K562 (cell line): Measurements from ENCODE around the gene GCN1. TPM values are rescaled to one million over a fixed set of nuclear protein-coding genes. Genes with fewer than 3 reads are reported as not detected.

Source experiments
- ATAC-seq: fragments of 200-7000 bp; cut with Tn5 transposase; 3 replicates; pipeline ENCODE4 v1.9.1; 2020; ENCODE audit warnings: moderate library complexity
- BruUV-seq: library from RNA; stranded (reverse); fragments of 400-500 nt; replicated peaks from 2 replicates; lab custom pipeline; 2021; lab: Mats Ljungman, UMichigan
- CTCF ChIA-PET: fragments of 300-600 bp; formaldehyde crosslinking; extraction: SDS; loops from one replicate; lab custom pipeline; 2021; ENCODE audit warnings: low intra/inter-chr PET ratio; lab: Yijun Ruan, JAX
- POLR2A ChIA-PET: fragments of 300-600, 350-650 bp; sonication (Branson Sonifier 250); formaldehyde crosslinking; extraction: SDS; loops from one replicate; lab custom pipeline; 2021; ENCODE audit warnings: antibody characterized with exemption, inconsistent platforms; lab: Yijun Ruan, JAX
- DNase-seq, 4 experiments: peaks; one replicate each; pipeline versions ENCODE4 v3.0.0 to v3.0.0-alpha.2; 2011 to 2018; ENCODE audit warnings: low spot score in 3 of 4, mixed read lengths in 3 of 4; ENCODE audit errors: extremely low read depth in 1 of 4
- FAIRE-seq: peaks from 2 replicates; lab custom pipeline; 2011; peaks lifted over from hg19 to GRCh38; lab: Jason Lieb, UNC
- H2AFZ ChIP-seq: 2 replicates; pipeline ENCODE4 v1.6.0; 2011; ENCODE audit warnings: low read depth, low read length, control low read depth, inconsistent platforms
- H3K27ac ChIP-seq: fragments of 200-600 bp; 3 replicates; pipeline ENCODE4 v1.8.0; 2011; ENCODE audit warnings: low read depth, mild to moderate bottlenecking, control low read depth, inconsistent platforms, low read length, moderate library complexity, mixed read lengths; ENCODE audit errors: extremely low read depth
- H3K27me3 ChIP-seq, 2 experiments: fragments of 300-600 bp in 1 of 2; 2 replicates in 1 of 2; 3 replicates in 1 of 2; pipeline versions ENCODE4 v1.6.0 to v1.8.0; 2011; ENCODE audit warnings: inconsistent platforms in 2 of 2, low read length in 2 of 2, mild to moderate bottlenecking in 1 of 2, mixed read lengths in 1 of 2, moderate library complexity in 1 of 2; ENCODE audit not compliant: control insufficient read depth in 2 of 2, insufficient read depth in 2 of 2
- H3K36me3 ChIP-seq: fragments of 300-600 bp; 3 replicates; pipeline ENCODE4 v1.8.0; 2011; ENCODE audit warnings: mild to moderate bottlenecking, low read length, inconsistent platforms; ENCODE audit not compliant: control insufficient read depth, insufficient read depth
- H3K4me1 ChIP-seq, 2 experiments: fragments of 200-600 bp in 1 of 2; replicated peaks in 1 of 2; 2 replicates in 1 of 2; 3 replicates in 1 of 2; pipeline versions ENCODE4 v1.5.1 to v1.8.0; 2011; ENCODE audit warnings: inconsistent platforms in 2 of 2, low read length in 2 of 2, mild to moderate bottlenecking in 1 of 2, mixed read lengths in 1 of 2, moderate library complexity in 1 of 2; ENCODE audit not compliant: control insufficient read depth in 2 of 2, insufficient read depth in 2 of 2
- H3K4me2 ChIP-seq: 2 replicates; pipeline ENCODE4 v1.6.1; 2011; ENCODE audit warnings: low read length, control low read depth, inconsistent platforms, mixed read lengths; ENCODE audit not compliant: insufficient read depth
- H3K4me3 ChIP-seq: fragments of 200-600 bp; sonication (generic), shearing (Covaris generic); 2 replicates; pipeline ENCODE4 v1.5.1; 2016; ENCODE audit warnings: control low read depth, inconsistent platforms
- H3K79me2 ChIP-seq: fragments of 200-600 bp; 3 replicates; pipeline ENCODE4 v1.8.0; 2011; ENCODE audit warnings: low read length, inconsistent platforms; ENCODE audit not compliant: control insufficient read depth, insufficient read depth
- H3K9ac ChIP-seq, 2 experiments: 2 replicates each; pipeline versions ENCODE4 v1.6.0 to v1.6.1; 2011; ENCODE audit warnings: low read depth in 2 of 2, low read length in 2 of 2, control low read depth in 1 of 2, inconsistent platforms in 1 of 2, mild to moderate bottlenecking in 1 of 2, mixed read lengths in 1 of 2; ENCODE audit not compliant: insufficient read depth in 1 of 2
- H3K9me1 ChIP-seq: one replicate; pipeline ENCODE4 v1.6.0; 2011; ENCODE audit warnings: inconsistent platforms, mild to moderate bottlenecking, low read length, moderate library complexity; ENCODE audit not compliant: control insufficient read depth, insufficient read depth
- H3K9me3 ChIP-seq: replicated peaks from 2 replicates; pipeline ENCODE4 v1.5.1; 2011; ENCODE audit warnings: low read depth, low read length, inconsistent platforms; ENCODE audit not compliant: control insufficient read depth, insufficient read depth
- H4K20me1 ChIP-seq: replicated peaks from 2 replicates; pipeline ENCODE4 v1.6.1; 2011; ENCODE audit warnings: low read length, inconsistent platforms, mixed read lengths; ENCODE audit not compliant: control insufficient read depth, insufficient read depth
- CBX5 ChIP-seq: IDR thresholded peaks from 2 replicates; pipeline ENCODE4 v1.6.1; 2014; ENCODE audit warnings: low read depth, borderline replicate concordance
- E2F3 ChIP-seq: fragments of 250-450 bp; sonication (Bioruptor Pico); IDR thresholded peaks from 2 replicates; pipeline ENCODE4 v1.4.0; 2020; ENCODE audit warnings: mild to moderate bottlenecking
- E2F4 ChIP-seq: sonication (generic); formaldehyde crosslinking; IDR thresholded peaks from 2 replicates; pipeline ENCODE4 v1.8.0; 2022; ENCODE audit warnings: mild to moderate bottlenecking, low read depth, missing genetic modification reagents
- GABPA ChIP-seq: fragments of 200-800 bp; sonication (Bioruptor generic); conservative IDR thresholded peaks from 2 replicates; pipeline ENCODE4 v1.6.1; 2016; ENCODE audit warnings: low read depth, missing genetic modification characterization, missing compliant biosample characterization
- GTF2E2 ChIP-seq: fragments of 200-800 bp; sonication (Bioruptor generic); IDR thresholded peaks from 2 replicates; pipeline ENCODE4 v1.6.1; 2016; ENCODE audit warnings: missing genetic modification characterization, missing compliant biosample characterization
- HDAC3 ChIP-seq: fragments of 450-650 bp; IDR thresholded peaks from 2 replicates; pipeline ENCODE4 v1.6.1; 2018; ENCODE audit warnings: borderline replicate concordance, mild to moderate bottlenecking, moderate library complexity; ENCODE audit not compliant: partially characterized antibody
- HMG20A ChIP-seq: fragments of 450-650 bp; formaldehyde crosslinking; conservative IDR thresholded peaks from 2 replicates; pipeline ENCODE4 v1.4.0; 2020; ENCODE audit warnings: mild to moderate bottlenecking, mixed read lengths
- ILF3 ChIP-seq: fragments of 450-650 bp; IDR thresholded peaks from 2 replicates; pipeline ENCODE4 v1.6.1; 2018; ENCODE audit warnings: antibody characterized with exemption, mild to moderate bottlenecking, moderate library complexity, borderline replicate concordance
- JUND ChIP-seq, 2 experiments: IDR thresholded peaks; 2 replicates in 1 of 2; 3 replicates in 1 of 2; pipeline ENCODE4 v1.6.1; 2011; ENCODE audit warnings: borderline replicate concordance in 2 of 2, low read depth in 2 of 2, low read length in 2 of 2, improper control_type of control experiment in 1 of 2, missing biosample characterization in 1 of 2, missing genetic modification characterization in 1 of 2, missing genetic modification reagents in 1 of 2
- MAFG ChIP-seq: fragments of 450-650 bp; conservative IDR thresholded peaks from 2 replicates; pipeline ENCODE4 v1.6.1; 2016; ENCODE audit warnings: missing genetic modification characterization, missing compliant biosample characterization
- POLR2A ChIP-seq: fragments of 450-650 bp; conservative IDR thresholded peaks from 2 replicates; pipeline ENCODE4 v1.6.1; 2016
- POLR2AphosphoS2 ChIP-seq: IDR thresholded peaks from 2 replicates; pipeline ENCODE4 v1.6.1; 2012; ENCODE audit warnings: low read length, improper control_type of control experiment
- SIN3A ChIP-seq, 2 experiments: fragments of 150-350 bp in 1 of 2; IDR thresholded peaks; 2 replicates each; pipeline ENCODE4 v1.6.1; 2011 to 2016; ENCODE audit warnings: borderline replicate concordance in 2 of 2, low read depth in 2 of 2, low read length in 2 of 2, mild to moderate bottlenecking in 2 of 2, moderate library complexity in 2 of 2; ENCODE audit not compliant: control insufficient read depth in 1 of 2
- STAG1 ChIP-seq: sonication (generic); formaldehyde crosslinking; IDR thresholded peaks from 2 replicates; pipeline ENCODE4 v1.5.0; 2020; ENCODE audit warnings: missing genetic modification reagents, borderline replicate concordance
- ZNF140 ChIP-seq: fragments of 250-450 bp; sonication (Bioruptor Pico); IDR thresholded peaks from 2 replicates; pipeline ENCODE4 v1.8.0; 2021; ENCODE audit warnings: moderate library complexity, mild to moderate bottlenecking, inconsistent platforms
- ZNF57 ChIP-seq: fragments of 450-650 bp; formaldehyde crosslinking; IDR thresholded peaks from 2 replicates; pipeline ENCODE4 v1.4.0; 2020; ENCODE audit warnings: mild to moderate bottlenecking, moderate library complexity
- ZNF785 ChIP-seq: fragments of 250-450 bp; sonication (Bioruptor Pico); IDR thresholded peaks from 2 replicates; pipeline ENCODE4 v1.4.0; 2020; ENCODE audit warnings: mild to moderate bottlenecking
- ZNF830 ChIP-seq: fragments of 250-450 bp; sonication (Bioruptor Pico); IDR thresholded peaks from 2 replicates; pipeline ENCODE4 v1.5.0; 2021; ENCODE audit warnings: mild to moderate bottlenecking
- WGBS: fragments of 100-300 bp; shearing (Covaris generic); methylation state at CpG from one replicate; pipeline ENCODE4 v1.1.6; 2016; ENCODE audit warnings: low coverage, mixed read lengths; ENCODE audit not compliant: insufficient coverage; ENCODE audit errors: missing lambda C conversion rate; 5-methylcytosine and 5-hydroxymethylcytosine counted together
- in situ Hi-C: fragments of 300-500 bp; cut with MboI; formaldehyde crosslinking; loops from 4 replicates; pipeline ENCODE4 v1.15.0; 2018; ENCODE audit warnings: inconsistent platforms, mixed read lengths
- intact Hi-C: fragments of 100-400 bp; cut with micrococcal nuclease; formaldehyde crosslinking; loops from 2 replicates; pipeline ENCODE4 v1.14.2; 2022
- polyA plus RNA-seq, 8 experiments: library from polyadenylated mRNA; depleted of rRNA in 4 of 8; stranded (reverse) in 5 of 8; unstranded in 3 of 8; fragments of >200 nt; fragmentation: Nextera tagmentation in 2 of 8; fragmentation: Illumina TruSeq in 1 of 8; extraction: Ambion mirVana in 2 of 8; extraction: Trizol in 1 of 8; gene quantifications; 2 replicates each; pipeline versions ENCODE4 v1.2.1 to v1.2.3, GENCODE V29; 2011 to 2014; ENCODE audit warnings: inconsistent platforms in 1 of 8, missing spikeins in 1 of 8
- total RNA-seq, 7 experiments: library from RNA; depleted of rRNA in 6 of 7; stranded (reverse); fragments of >200 nt in 6 of 7; fragmentation: Illumina TruSeq in 2 of 7; extraction: Trizol in 2 of 7; gene quantifications; 2 replicates each; pipeline versions ENCODE4 v1.2.1 to v1.2.3, GENCODE V29; 2011 to 2021; ENCODE audit warnings: low replicate concordance in 1 of 7

GCN1 gene
- total and polyA plus RNA-seq, 9 of the 15 experiments (the other 6 are each of a cell fraction or from before 2014, with no cell fraction given), result 11.9 to 190 (median 51.7) TPM

GRCh38 chr12:120168337-120168736 lies 26.2 kb downstream of the GCN1 start:
- TF ChIP-seq ZNF57 (CRISPR knock-in tag) (no peak), GTF2E2 (tag) (no peak), JUND (IDR thresholded peaks at IDR 0.05; ENCODE audit: borderline replicate concordance, low read depth, low read length) (no peak), JUND (tag; IDR thresholded peaks at IDR 0.05; ENCODE audit: borderline replicate concordance, low read depth, low read length) (no peak), CBX5 (no peak), POLR2A (no peak), STAG1 (CRISPR knock-in tag) (no peak), E2F4 (CRISPR knock-in tag) (no peak), SIN3A (IDR thresholded peaks at IDR 0.05; ENCODE audit: borderline replicate concordance in 2 of 2, control insufficient read depth in 1 of 2, low read depth in 2 of 2, low read length in 2 of 2) (no peak), HMG20A (no peak), ZNF140 (CRISPR knock-in tag) (no peak), MAFG (no peak), ILF3 (no peak), ZNF830 (CRISPR knock-in tag) (no peak), GABPA (tag) (no peak), POLR2AphosphoS2 (no peak), ZNF785 (CRISPR knock-in tag) (no peak), E2F3 (CRISPR knock-in tag) (no peak), HDAC3 (no peak)
- no peak overlapping the region for H3K4me2 ChIP-seq
- H3K9ac ChIP-seq, result no peak overlapping the region
- no peak for ATAC-seq
- no peaks in the 10 kb centered on the region for H4K20me1 ChIP-seq
- no peaks in the 10 kb centered on the region for H3K4me1 ChIP-seq
- CTCF ChIA-PET, result no interaction called here
- POLR2A ChIA-PET, result interaction anchor here (0.6 to 1.7 kb wide), 10 partner anchors 8 to 81 kb away, joined by 3 to 9 read pairs (median 3); partner anchors contain the start of gene RPLP0
- no peaks in the 10 kb centered on the region for H3K27me3 ChIP-seq
- intact Hi-C loops, result no loop called here
- in situ Hi-C loops, result no loop called here
- FAIRE-seq, result no peak
- H3K9me3 ChIP-seq, result no peaks in the 10 kb centered on the region
- no peak overlapping the region for H3K27ac ChIP-seq
- no peak for DNase-seq
- H3K36me3 ChIP-seq, result peaks cover 85% of the 10 kb centered on the region
- no TSS peak for BruUV-seq
- H3K9me1 ChIP-seq, result no peaks in the 10 kb centered on the region
- no peak overlapping the region for H2AFZ ChIP-seq
- no peaks in the 10 kb centered on the region for H3K79me2 ChIP-seq
- H3K4me3 ChIP-seq, result no peak overlapping the region
- WGBS, result 98% methylated on average over 4 of the region's 4 CpGs
